Smooth muscle cell of the brain vasculature (primary cell): ENCODE results near the gene FARP1.
"Not testable (repeated sequence)": the region's sequence is repeated elsewhere in the genome, so short reads cannot be mapped to it uniquely, and the experiment has no call there.

Experiments used
- DNase-seq: peaks from one replicate; pipeline ENCODE4 v3.0.0-alpha.2; 2012; ENCODE audit warnings: low read depth, low spot score

Gene FARP1

GRCh38 chr13:98228661-98229341 is 85.9 kb downstream of the FARP1 start:
- DNase-seq, result no peak

DNA sequence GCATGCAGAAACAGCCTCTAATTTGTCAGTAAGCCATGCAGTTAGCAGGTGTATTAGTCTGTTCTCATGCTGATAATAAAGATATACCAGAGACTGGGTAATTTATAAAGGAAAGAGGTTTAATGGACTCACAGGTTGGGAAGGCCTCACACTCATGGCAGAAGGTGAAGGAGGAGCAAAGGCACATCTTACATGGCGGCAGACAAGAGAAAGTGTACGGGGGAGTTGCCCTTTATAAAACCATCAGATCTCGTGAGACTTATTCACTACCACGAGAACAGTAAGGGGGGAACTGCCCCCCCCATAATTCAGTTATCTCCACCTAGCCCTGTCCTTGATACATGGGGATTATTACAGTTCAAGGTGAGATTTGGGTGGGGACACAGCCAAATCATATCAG is 87.9 kb downstream of the FARP1 start:
- not testable (repeated sequence) for DNase-seq

DNA sequence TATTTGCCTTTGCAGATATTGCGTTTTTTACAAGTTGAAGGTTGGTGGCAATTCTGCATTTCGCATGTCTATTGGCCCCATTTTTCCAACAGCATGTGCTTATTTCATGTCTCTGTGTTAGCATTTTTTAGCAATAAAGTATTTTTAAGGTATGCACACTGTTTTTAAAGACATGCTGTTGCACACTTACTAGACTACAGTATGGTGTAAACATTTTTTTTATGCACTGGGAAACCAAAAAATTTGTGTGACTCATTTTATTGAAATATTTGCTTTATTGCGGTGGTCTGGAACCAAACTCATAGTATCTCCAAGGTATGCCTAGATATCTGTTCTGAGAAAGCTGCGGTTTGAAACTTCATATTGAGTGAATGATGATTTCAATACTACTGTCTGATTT is 89.6 kb downstream of the FARP1 start:
- no peak for DNase-seq

- DNase-seq, result no peak
These were observed 90.2 kb downstream of the FARP1 start for GRCh38 chr13:98233127-98233526.

GRCh38 chr13:98234348-98234747 is 91.5 kb downstream of the FARP1 start:
- no peak for DNase-seq

DNA sequence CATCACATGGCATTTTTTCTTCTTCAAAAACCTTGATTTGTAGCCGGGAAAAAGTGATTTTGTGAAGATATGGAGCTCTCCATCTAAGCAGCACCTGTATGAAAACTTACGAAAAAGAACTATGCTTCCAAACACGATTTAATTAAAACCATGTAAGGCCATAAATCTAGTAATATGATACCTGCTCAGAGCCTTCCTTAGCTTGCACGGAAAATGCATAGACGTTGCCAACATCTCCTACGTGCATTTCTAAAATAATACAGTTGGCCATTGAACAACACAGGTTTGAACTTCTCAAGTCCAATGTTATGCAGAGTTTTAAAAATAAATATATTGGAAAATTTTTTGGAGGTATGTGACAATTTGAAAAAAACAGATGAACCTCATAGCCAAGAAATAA is 93.3 kb downstream of the FARP1 start:
- DNase-seq, result no peak

- no peak for DNase-seq
These were observed 94.4 kb downstream of the FARP1 start for GRCh38 chr13:98237331-98237730.

DNA sequence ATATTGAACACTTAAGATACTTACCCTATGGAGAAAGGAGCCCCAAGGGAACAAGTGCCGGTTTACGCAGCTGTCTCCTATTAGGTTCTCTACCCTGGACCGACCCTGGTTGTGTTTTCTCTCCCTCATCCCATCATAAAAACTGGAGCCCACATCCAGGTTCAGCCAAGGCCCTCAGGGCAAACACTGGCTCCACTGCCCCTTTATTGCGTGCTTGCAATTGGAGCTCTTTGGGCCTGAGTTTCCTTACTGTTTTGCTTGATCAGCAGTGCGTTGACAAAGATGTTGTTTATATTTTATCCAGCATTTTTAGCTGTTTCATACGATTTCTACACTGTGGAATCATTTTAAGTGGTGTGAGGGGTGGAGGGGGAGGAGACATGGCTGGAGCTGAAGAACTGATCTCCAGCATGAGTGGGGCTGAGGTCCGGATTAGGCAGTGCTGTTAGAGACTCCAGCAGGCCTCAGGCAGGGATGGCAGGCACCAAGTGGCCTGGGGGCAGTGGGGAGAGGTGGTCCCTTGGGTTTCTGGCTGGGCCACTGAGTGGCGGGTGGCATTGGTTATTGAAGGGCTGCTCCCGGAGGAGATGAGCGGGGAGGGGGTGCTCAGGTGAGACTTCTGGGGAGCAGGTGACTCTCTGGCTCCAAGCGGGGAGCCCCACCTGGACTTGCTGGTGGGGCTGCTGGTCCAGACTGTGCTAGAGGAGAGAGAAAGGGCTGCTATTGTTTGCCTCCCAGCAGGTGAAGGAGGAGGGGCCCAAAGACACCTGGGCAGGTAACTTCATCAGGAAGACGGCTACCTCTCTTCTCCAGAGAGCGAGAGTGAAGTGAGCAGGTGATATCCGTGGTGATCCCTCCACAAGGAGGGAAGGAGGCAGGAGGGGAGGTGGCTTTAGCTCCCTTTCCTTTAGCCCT is 96.5 kb downstream of the FARP1 start:
- DNase-seq, result no peak

GRCh38 chr13:98240135-98240534 is 97.2 kb downstream of the FARP1 start:
- DNase-seq, result no peak

- no peak for DNase-seq
These were observed 98.1 kb downstream of the FARP1 start for GRCh38 chr13:98240974-98241373.

- no peak for DNase-seq
These were observed 99.1 kb downstream of the FARP1 start for GRCh38 chr13:98241976-98242375.

DNA sequence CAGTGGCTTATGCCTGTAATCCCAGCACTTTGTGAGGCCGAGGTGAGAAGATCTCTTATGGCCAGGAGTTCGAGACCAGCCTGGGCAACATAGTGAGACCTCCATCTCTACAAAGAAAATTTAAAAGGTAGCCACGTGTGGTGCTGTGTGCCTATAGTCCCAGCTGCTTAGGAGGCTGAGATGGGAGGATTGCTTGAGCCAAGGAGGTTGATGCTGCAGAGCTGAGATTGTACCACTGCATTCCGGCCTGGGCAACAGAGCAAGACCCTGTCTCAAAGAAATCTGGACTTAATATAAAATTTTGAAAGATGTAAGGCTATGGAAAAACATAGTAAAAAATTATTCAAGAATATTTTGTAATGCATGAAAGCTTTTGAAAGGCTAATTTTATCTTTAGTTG is 99.5 kb downstream of the FARP1 start:
- DNase-seq, result no peak

GRCh38 chr13:98243929-98244272 is 101.0 kb downstream of the FARP1 start:
- no peak for DNase-seq

- no peak for DNase-seq
These were observed 103.8 kb downstream of the FARP1 start for GRCh38 chr13:98246538-98247172.

DNA sequence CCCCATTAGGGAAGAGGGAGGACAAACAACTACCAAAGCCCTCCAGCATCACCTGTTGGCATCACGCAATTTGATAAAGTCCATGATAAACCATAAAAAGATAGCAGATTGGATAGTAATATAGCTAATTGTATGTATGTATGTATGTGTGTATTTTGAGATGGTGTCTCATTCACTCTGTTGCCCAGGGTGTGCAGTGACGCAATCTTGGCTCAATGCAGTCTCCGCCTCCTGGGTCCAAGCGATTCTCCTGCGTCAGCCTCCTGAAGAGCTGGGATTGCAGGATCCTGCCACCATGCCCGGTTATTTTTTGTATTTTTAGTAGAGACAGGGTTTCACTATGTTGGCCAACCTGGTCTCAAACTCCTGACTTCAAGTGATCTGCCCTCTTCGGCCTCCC is 108.8 kb downstream of the FARP1 start:
- no peak for DNase-seq

- DNase-seq, result no peak
These were observed 110.1 kb downstream of the FARP1 start for GRCh38 chr13:98252931-98253470.

DNA sequence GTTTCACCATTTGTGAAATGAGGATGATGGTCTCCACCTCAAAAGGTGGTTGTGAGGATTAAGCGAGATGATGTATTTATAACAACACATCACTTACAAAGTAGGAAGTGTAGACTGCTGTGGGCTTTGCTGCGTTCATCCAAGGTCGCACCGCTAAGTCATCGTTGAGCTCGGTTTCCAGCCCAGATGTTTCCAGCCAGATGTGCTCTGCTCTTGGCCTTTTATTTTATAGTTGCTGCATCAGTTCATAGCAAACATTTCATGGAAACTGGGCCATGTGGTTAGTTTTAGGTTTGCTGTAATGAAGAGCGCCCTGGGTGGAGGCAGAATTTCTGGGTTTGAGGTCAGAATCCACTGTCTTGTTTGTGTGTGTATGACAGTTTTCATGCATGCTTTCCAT is 110.6 kb downstream of the FARP1 start:
- DNase-seq, result no peak

DNA sequence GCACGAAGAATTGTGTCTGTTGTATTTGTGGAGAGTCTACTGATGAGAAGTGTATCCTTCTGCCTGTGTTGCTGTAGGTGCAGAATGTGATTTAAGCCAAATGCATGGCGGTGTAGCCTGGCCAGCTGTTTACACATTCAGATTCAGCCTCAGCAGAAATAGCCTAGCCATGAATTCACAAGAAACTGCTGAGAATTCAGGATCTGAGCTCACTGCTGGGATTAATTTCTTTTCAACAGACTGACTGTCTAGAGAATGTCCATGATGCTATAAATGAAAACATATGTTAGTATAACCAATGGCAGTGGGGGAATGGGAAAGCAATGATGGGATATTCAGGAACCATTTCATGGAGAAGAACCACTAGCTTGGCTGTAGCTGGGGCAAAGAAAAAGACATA is 111.6 kb downstream of the FARP1 start:
- no peak for DNase-seq

DNA sequence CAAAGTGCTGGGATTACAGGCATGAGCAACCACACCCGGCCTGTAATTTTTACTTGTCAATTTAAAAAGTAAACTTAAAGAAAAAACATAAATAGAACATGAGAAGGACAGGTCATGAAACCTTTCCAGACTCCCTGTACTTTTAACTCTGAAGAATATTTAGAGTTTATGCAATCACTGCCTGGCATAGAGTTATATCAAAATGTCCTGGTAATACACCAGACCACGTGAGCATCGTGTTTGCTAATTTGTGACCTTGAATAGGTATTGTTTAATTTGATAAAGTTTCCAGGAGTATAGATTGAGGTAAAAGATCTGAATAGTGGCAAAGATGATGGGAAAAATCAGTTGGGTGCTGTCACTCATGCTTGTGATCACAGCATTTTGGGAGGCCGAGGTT is 115.3 kb downstream of the FARP1 start:
- DNase-seq, result no peak

DNA sequence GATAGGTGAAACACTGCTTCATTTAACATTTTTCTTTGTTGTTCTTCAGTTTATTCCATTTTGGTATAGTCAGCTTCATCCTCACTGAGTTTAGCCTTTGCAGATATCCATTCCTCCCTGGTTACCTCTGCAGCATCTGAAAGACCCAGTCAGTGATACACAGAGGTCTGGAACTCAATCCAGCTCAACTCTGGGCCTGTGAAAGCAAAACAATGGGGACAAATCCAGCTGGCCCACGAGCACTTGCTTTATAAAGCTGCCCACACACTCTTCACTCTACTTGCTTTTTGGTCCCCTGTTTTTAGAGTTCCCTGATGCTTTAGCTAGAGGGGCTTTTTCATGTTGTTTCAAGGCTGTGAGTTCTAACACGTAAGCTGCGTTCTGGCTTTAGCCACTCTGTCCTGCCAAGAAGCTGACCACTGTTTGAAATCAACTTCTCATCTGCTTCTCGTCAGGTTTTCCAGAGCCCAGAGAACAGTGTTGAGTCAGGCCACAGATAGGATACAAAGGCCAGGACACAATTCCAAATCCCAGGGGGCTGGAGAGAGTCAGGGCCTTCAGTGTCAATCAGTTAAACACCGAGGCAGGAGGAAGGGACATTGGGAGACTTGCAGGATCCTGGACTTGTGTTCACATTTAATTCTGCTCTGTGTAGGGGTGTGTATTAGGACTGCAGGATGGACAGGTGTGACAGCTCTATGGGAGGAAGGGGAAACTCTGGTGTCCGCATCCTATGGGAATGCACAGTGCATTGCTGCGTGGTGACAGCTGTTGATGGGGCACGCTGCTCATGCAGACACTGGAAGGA is 117.7 kb downstream of the FARP1 start:
- DNase-seq, result no peak

GRCh38 chr13:98261165-98261702 is 118.3 kb downstream of the FARP1 start:
- no peak for DNase-seq
